Breast epithelium (tissue), 4 donors: ENCODE data around the gene SPRY2. TPM values are rescaled to one million over a fixed set of nuclear protein-coding genes. Genes with fewer than 3 reads are reported as not detected.

Experiments used
- DNase-seq, 2 donors: peaks; one replicate each; pipeline ENCODE4 v3.0.0-alpha.2; 2019; ENCODE audit warnings: low spot score in 2 of 2
- H3K27ac ChIP-seq, 2 donors: fragments of 200-600 bp; sonication (generic) in 1 of 2; one replicate each; pipeline ENCODE4 v1.5.1; 2016 to 2019; ENCODE audit warnings: mild to moderate bottlenecking in 1 of 2
- H3K27me3 ChIP-seq, 2 donors: fragments of 200-600 bp; sonication (generic) in 1 of 2; one replicate each; pipeline versions ENCODE4 v1.5.1 to v1.6.0; 2017 to 2019; ENCODE audit warnings: control low read depth in 1 of 2, mild to moderate bottlenecking in 1 of 2
- H3K36me3 ChIP-seq: fragments of 200-600 bp; one replicate; pipeline ENCODE4 v1.5.1; 2019
- H3K4me1 ChIP-seq, 2 donors: fragments of 200-600 bp; sonication (generic); one replicate each; pipeline ENCODE4 v1.5.1; 2016 to 2019; ENCODE audit warnings: control low read depth in 1 of 2
- H3K4me3 ChIP-seq, 3 donors: fragments of 200-600 bp; sonication (generic); 1 replicate in 2 of 3; 2 replicates in 1 of 3; pipeline ENCODE4 v1.5.1; 2016 to 2019; ENCODE audit warnings: mild to moderate bottlenecking in 3 of 3, moderate library complexity in 2 of 3
- H3K9me3 ChIP-seq, 2 donors: fragments of 200-600 bp; sonication (generic) in 1 of 2; one replicate each; pipeline ENCODE4 v1.5.1; 2016 to 2019; ENCODE audit warnings: control low read depth in 1 of 2
- POLR2A ChIP-seq: fragments of 450-650 bp; IDR thresholded peaks from one replicate; pipeline ENCODE4 v1.6.1; 2016; ENCODE audit warnings: antibody characterized with exemption, mild to moderate bottlenecking, moderate library complexity
- POLR2AphosphoS5 ChIP-seq, 3 donors: sonication (generic); formaldehyde crosslinking; IDR thresholded peaks; one replicate each; pipeline ENCODE4 v1.6.1; 2017; ENCODE audit warnings: antibody characterized with exemption in 3 of 3
- intact Hi-C: fragments of 100-400 bp; cut with DNase I; formaldehyde crosslinking; loops from one replicate; pipeline ENCODE4 v1.15.1; 2023; ENCODE audit warnings: low total_unique reads
- total RNA-seq, 3 donors: library from RNA; depleted of rRNA; stranded (reverse); fragments of >200 nt; gene quantifications; one replicate each; pipeline ENCODE4 v1.1.0, GENCODE V29; 2016
- TF ChIP-seq, protein P1 (sequence below), 3 donors: fragments of 450-650 bp; IDR thresholded peaks; one replicate each; pipeline ENCODE4 v1.5.1; 2016 to 2017; ENCODE audit warnings: antibody characterized with exemption in 3 of 3, mild to moderate bottlenecking in 3 of 3, moderate library complexity in 3 of 3

SPRY2 gene
- total RNA-seq, 3 donors from 2014 or later = 52.1 to 76.0 (median 71.0) TPM

DNA sequence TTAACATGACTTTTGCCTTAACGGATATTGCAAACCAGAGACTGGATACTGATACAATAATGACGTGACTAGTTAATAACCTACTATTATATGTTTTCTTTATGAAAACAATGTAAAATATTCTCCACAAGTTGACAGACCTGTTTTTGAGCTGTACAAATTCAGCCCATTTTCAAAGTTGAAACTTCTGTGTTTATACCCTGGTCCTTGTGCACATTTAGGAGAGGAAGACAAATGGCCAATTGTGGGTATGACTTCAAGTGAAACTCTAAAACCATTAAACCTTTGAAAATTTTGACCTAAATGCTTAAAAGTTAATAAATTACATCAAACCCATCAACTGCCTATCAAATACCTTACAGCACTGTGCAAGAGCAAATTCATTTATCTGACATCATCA, 8.9 kb downstream of the SPRY2 start:
- H3K36me3 ChIP-seq = no peaks in the 10 kb centered on the region
- no peaks in the 10 kb centered on the region for H3K4me1 ChIP-seq
- no peaks in the 10 kb centered on the region for H3K9me3 ChIP-seq
- H3K4me3 ChIP-seq = no peak overlapping the region
- H3K27ac ChIP-seq = no peak overlapping the region
- no peak for DNase-seq
- TF ChIP-seq, protein P1, sequence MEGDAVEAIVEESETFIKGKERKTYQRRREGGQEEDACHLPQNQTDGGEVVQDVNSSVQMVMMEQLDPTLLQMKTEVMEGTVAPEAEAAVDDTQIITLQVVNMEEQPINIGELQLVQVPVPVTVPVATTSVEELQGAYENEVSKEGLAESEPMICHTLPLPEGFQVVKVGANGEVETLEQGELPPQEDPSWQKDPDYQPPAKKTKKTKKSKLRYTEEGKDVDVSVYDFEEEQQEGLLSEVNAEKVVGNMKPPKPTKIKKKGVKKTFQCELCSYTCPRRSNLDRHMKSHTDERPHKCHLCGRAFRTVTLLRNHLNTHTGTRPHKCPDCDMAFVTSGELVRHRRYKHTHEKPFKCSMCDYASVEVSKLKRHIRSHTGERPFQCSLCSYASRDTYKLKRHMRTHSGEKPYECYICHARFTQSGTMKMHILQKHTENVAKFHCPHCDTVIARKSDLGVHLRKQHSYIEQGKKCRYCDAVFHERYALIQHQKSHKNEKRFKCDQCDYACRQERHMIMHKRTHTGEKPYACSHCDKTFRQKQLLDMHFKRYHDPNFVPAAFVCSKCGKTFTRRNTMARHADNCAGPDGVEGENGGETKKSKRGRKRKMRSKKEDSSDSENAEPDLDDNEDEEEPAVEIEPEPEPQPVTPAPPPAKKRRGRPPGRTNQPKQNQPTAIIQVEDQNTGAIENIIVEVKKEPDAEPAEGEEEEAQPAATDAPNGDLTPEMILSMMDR (IDR thresholded peaks at IDR 0.05) = no peak
- TF ChIP-seq POLR2A = no peak
- no peak for TF ChIP-seq POLR2AphosphoS5 (IDR thresholded peaks at IDR 0.05)
- intact Hi-C loops = no loop called here
- H3K27me3 ChIP-seq = no peaks in the 10 kb centered on the region

DNA sequence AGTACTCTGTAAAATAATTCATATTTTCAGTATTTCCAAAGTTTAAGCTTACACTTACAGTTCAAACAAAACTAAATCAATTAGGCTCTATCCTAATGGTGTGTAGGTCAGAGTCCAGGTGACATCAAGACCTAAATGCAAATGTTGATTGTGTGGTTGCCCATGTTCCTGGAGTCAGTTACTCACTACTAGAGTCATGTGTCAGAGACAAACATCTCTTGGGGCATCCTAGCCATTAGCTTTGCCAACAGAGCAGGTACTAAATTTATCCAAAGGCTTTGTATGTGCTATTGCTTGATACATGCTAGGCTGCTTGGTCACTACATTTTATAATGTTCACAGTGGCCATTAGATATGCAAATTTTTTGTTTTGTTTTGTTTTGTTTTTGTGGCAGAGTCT, 11.7 kb downstream of the SPRY2 start:
- no peaks in the 10 kb centered on the region for H3K36me3 ChIP-seq
- DNase-seq = no peak
- no peaks in the 10 kb centered on the region for H3K27me3 ChIP-seq
- H3K4me1 ChIP-seq = no peaks in the 10 kb centered on the region
- no peaks in the 10 kb centered on the region for H3K9me3 ChIP-seq
- H3K27ac ChIP-seq = no peak overlapping the region
- intact Hi-C loops = no loop called here
- no peak overlapping the region for H3K4me3 ChIP-seq
- TF ChIP-seq, protein P1 (IDR thresholded peaks at IDR 0.05) = no peak
- TF ChIP-seq POLR2AphosphoS5 (IDR thresholded peaks at IDR 0.05) (no peak), POLR2A (no peak)

DNA sequence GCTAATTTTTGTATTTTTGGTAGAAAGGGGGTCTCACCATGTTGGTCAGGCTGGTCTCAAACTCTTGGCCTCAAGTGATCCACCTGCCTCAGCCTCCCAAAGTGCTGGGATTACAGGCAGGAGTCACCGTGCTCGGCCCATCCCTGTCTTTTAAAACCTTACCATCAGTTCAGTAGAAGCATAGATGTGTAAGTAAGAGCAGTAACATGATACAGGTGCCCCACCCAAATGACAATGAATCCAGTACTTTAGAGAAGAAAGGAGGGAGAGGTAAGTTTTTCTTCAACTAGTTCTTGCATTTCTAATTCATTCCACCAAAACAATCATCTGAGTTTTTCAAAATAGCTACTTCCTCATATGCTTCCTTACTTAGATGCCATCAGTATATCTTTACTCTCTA, 21.9 kb downstream of the SPRY2 start:
- Histone ChIP-seq H3K9me3 (no peaks in the 10 kb centered on the region), H3K36me3 (no peaks in the 10 kb centered on the region), H3K27me3 (no peaks in the 10 kb centered on the region), H3K4me1 (no peaks in the 10 kb centered on the region), H3K27ac (no peak overlapping the region), H3K4me3 (no peak overlapping the region)
- TF ChIP-seq, protein P1 (IDR thresholded peaks at IDR 0.05) = no peak
- TF ChIP-seq POLR2AphosphoS5 (IDR thresholded peaks at IDR 0.05) (no peak), POLR2A (no peak)
- intact Hi-C loops = no loop called here
- no peak for DNase-seq

DNA sequence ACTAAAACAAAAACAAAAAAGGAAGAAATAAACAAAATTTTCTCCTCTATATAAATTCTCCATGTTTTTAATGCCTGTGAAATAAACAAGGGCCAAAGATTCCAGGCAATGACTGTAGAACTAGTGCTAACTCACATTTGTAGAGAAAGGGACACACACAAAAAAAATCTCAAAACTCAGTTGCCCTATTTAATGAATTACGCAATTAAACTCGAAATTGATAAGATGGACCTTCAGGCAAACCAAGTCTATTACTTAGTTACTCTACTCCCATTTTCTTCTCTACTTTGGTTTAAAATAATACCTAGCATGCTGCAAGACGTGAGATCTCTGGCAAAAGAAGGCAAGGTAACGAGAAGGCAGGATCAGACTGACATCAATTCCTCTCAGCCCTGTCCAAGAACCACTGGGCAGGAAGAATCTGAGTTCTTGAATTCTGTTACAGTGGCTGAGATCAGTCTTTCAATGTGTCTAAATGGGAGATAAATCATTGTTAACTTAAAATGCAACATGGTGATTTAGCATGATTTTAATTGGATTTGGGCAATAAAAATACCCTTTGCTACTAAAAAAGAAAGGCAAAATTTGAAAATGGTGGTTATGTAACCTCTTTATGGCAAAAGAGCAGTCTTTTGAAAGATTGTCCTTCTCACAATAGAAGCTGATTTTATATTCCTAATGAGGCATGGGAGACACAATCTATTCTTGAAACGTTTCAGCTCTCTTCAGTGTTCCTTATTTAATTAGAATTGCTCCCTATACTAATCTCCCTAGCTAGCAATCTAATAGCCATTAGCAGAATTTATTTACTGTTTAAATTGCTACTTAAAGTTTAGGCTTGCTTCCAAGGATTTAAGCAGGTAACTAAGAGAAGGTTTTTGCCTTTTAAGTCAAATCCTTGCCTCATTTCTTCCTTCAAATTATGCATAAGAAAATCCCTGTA, 25.9 kb downstream of the SPRY2 start:
- H3K36me3 ChIP-seq = no peaks in the 10 kb centered on the region
- H3K4me1 ChIP-seq = no peaks in the 10 kb centered on the region
- no peak overlapping the region for H3K27ac ChIP-seq
- intact Hi-C loops = no loop called here
- H3K27me3 ChIP-seq = no peaks in the 10 kb centered on the region
- TF ChIP-seq POLR2AphosphoS5 (IDR thresholded peaks at IDR 0.05) (no peak), POLR2A (no peak)
- TF ChIP-seq, protein P1 (IDR thresholded peaks at IDR 0.05) = no peak
- H3K9me3 ChIP-seq = no peaks in the 10 kb centered on the region
- H3K4me3 ChIP-seq = no peak overlapping the region
- no peak for DNase-seq

DNA sequence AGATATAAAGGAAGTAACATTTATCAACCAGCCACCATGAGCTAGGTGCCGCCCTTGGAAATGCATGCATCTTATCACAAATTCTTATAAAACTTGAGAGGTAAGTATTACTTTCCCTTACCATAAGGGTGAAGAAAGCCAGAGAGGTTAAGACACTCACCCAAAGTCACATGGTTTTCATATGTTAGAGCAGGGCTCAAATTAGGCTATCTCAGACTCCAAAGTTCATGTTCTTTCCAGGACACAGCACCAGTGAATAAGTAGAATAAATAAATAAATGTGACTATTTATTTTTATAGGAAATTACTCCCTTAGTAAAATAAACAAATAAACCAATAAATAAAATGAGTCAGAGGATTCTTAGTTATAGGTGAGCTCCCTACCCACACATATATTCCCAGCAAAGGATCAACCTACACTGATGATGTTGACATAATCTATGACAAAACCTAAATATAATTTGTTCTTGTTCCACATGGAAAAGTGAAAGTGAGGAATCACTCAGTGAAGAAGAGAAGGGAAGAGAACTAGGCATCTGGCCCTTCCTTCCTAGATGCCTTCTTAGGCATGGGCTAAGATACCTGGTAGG, 27.2 kb downstream of the SPRY2 start:
- TF ChIP-seq, protein P1 (IDR thresholded peaks at IDR 0.05) = no peak
- no peak for TF ChIP-seq POLR2A
- TF ChIP-seq POLR2AphosphoS5 (IDR thresholded peaks at IDR 0.05) = no peak
- H3K27ac ChIP-seq = no peak overlapping the region

More for the DNA sequence above, 27.2 kb downstream of the SPRY2 start:
- Histone ChIP-seq H3K4me1 (no peaks in the 10 kb centered on the region), H3K9me3 (no peaks in the 10 kb centered on the region), H3K27me3 (no peaks in the 10 kb centered on the region), H3K36me3 (no peaks in the 10 kb centered on the region), H3K4me3 (no peak overlapping the region)
- intact Hi-C loops = no loop called here
- no peak for DNase-seq
